MM.1S (cell line): ENCODE measurements around the gene A1BG.

Experiments used
- DNase-seq: peaks from one replicate; pipeline ENCODE4 v3.0.0-alpha.2; 2015
- H2AFZ ChIP-seq: fragments of 300-600 bp; sonication (generic); 2 replicates; pipeline ENCODE4 v1.6.0; 2016; ENCODE audit warnings: antibody characterized with exemption, low read length
- H3F3A ChIP-seq: fragments of 300-600 bp; sonication (generic); 2 replicates; pipeline ENCODE4 v1.6.1; 2016; ENCODE audit warnings: mild to moderate bottlenecking, antibody characterized with exemption, low read length, moderate library complexity, mixed read lengths; ENCODE audit not compliant: insufficient read depth
- H3K27ac ChIP-seq: fragments of 300-600 bp; sonication (generic); 2 replicates; pipeline ENCODE4 v1.5.1; 2016; ENCODE audit warnings: mild to moderate bottlenecking, low read length
- H3K27me3 ChIP-seq: fragments of 300-600 bp; sonication (generic); replicated peaks from 2 replicates; pipeline ENCODE4 v1.6.0; 2016; ENCODE audit warnings: low read length; ENCODE audit not compliant: insufficient read depth
- H3K36me3 ChIP-seq: fragments of 300-600 bp; sonication (generic); replicated peaks from 2 replicates; pipeline ENCODE4 v1.6.1; 2016; ENCODE audit warnings: mild to moderate bottlenecking, low read length, mixed read lengths; ENCODE audit not compliant: insufficient read depth
- H3K4me1 ChIP-seq: fragments of 300-600 bp; sonication (generic); 2 replicates; pipeline ENCODE4 v1.6.1; 2016; ENCODE audit warnings: low read length, mixed read lengths
- H3K4me2 ChIP-seq: fragments of 300-600 bp; sonication (generic); 2 replicates; pipeline ENCODE4 v1.6.0; 2016; ENCODE audit warnings: low read depth, low read length
- H3K4me3 ChIP-seq: fragments of 300-600 bp; sonication (generic); 2 replicates; pipeline ENCODE4 v1.5.1; 2016; ENCODE audit warnings: low read length, mixed read lengths
- H3K79me2 ChIP-seq: fragments of 300-600 bp; sonication (generic); 2 replicates; pipeline ENCODE4 v1.6.1; 2016; ENCODE audit warnings: mixed run types, low read length, mixed read lengths
- H3K9ac ChIP-seq: fragments of 300-600 bp; sonication (generic); 2 replicates; pipeline ENCODE4 v1.6.1; 2016; ENCODE audit warnings: low read length, mixed read lengths
- H3K9me2 ChIP-seq: fragments of 300-600 bp; sonication (generic); replicated peaks from 2 replicates; pipeline ENCODE4 v1.6.1; 2016; ENCODE audit warnings: mild to moderate bottlenecking, low read length, mixed read lengths; ENCODE audit not compliant: insufficient read depth
- H3K9me3 ChIP-seq: fragments of 300-600 bp; sonication (generic); replicated peaks from 2 replicates; pipeline ENCODE4 v1.6.1; 2016; ENCODE audit warnings: mild to moderate bottlenecking, low read length, mixed read lengths; ENCODE audit not compliant: insufficient read depth
- H4K20me1 ChIP-seq: fragments of 300-600 bp; sonication (generic); 2 replicates; pipeline ENCODE4 v1.6.1; 2016; ENCODE audit warnings: mild to moderate bottlenecking, low read length, moderate library complexity, mixed read lengths; ENCODE audit not compliant: insufficient read depth
- EZH2 ChIP-seq: fragments of 300-600 bp; sonication (generic); optimal IDR thresholded peaks from 2 replicates; pipeline ENCODE3; 2017; ENCODE audit warnings: low read depth, mild to moderate bottlenecking, antibody characterized with exemption, low read length, mixed read lengths
- EZH2phosphoT487 ChIP-seq: fragments of 300-600 bp; sonication (generic); IDR thresholded peaks from 2 replicates; pipeline ENCODE4 v1.6.1; 2018; ENCODE audit warnings: antibody characterized with exemption, low read length
- TF ChIP-seq, protein P1 (sequence below): fragments of 300-600 bp; sonication (generic); IDR thresholded peaks from 2 replicates; pipeline ENCODE4 v1.5.1; 2016; ENCODE audit warnings: antibody characterized with exemption, low read length, mixed read lengths

The A1BG gene

DNA sequence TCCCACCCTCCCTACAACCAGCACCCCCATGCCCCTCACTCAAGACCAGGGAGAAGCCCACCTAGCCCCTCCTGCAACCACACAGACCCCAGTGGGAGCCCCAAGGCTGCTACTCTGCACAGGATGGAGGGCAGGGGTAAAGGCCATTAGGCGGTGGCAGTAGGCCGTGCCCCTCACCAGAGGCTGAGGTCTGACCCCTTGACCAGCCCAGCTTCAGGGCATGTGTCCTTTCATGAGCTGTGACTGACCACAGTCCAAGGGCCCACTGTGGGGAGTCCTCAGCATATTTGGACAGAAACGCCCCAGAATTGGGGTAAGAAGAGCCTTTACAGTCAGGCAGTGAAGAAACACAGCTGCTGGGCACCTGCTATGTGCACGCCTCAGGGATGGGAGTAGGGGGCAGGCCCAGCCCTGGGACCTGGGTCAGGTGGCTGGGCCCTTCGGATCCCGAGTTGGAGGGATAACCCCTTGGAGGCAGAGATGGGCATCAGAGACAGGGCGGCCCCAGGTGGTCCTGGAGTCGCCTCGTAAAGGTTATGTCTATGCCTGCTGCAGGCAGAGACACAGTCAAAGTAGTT lies 32.1 kb upstream of the A1BG start:
- Histone ChIP-seq H3K9me2 (no peaks in the 10 kb centered on the region), H3K9me3 (no peaks in the 10 kb centered on the region), H3K4me3 (no peak overlapping the region), H3K27ac (no peak overlapping the region), H3K27me3 (no peaks in the 10 kb centered on the region), H2AFZ (no peak overlapping the region), H3K9ac (no peak overlapping the region), H3F3A (peaks cover 3% of the 10 kb centered on the region; the same call in 1 of the 2 replicates), H3K4me1 (0 out of 2 replicates have a peak, but pooled peaks cover 10% of the 10 kb centered on the region), H3K36me3 (peaks cover 10% of the 10 kb centered on the region; the same call in 1 of the 2 replicates), H3K79me2 (peaks cover 23% of the 10 kb centered on the region), H4K20me1 (no peaks in the 10 kb centered on the region), H3K4me2 (no peak overlapping the region)
- DNase-seq = no peak
- TF ChIP-seq EZH2 (no peak), EZH2phosphoT487 (no peak)
- TF ChIP-seq, protein P1, sequence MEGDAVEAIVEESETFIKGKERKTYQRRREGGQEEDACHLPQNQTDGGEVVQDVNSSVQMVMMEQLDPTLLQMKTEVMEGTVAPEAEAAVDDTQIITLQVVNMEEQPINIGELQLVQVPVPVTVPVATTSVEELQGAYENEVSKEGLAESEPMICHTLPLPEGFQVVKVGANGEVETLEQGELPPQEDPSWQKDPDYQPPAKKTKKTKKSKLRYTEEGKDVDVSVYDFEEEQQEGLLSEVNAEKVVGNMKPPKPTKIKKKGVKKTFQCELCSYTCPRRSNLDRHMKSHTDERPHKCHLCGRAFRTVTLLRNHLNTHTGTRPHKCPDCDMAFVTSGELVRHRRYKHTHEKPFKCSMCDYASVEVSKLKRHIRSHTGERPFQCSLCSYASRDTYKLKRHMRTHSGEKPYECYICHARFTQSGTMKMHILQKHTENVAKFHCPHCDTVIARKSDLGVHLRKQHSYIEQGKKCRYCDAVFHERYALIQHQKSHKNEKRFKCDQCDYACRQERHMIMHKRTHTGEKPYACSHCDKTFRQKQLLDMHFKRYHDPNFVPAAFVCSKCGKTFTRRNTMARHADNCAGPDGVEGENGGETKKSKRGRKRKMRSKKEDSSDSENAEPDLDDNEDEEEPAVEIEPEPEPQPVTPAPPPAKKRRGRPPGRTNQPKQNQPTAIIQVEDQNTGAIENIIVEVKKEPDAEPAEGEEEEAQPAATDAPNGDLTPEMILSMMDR = no peak

DNA sequence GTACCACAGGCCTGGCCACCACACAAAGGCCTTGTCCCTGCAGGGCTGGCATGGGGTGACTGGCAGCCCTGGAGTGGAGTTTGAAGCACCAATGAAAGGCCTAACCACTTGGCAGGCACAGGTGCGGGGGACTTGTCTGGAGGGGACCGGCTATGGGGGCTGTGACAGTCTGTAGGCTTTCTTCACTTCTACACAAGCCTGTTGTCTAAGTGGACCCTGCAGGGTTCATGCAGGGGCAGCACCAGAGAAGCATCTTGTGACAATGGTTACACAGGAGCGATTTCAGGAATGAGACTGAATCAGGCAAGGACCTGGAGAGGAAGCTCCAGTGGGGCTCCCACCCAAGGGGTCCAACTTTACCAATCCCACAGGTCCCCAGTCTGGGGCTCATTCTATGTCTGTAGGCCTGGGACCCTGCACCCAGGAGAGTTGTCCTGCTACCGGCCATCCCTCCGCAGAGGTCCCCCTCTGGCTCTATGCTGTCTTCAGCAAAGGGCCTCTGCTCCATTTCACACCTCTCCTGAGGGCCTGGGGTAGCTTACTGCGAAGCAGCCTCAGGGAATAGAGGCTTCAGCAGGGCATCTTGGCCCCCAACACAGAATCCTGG lies 29.8 kb upstream of the A1BG start:
- Histone ChIP-seq H3K36me3 (peaks cover 3% of the 10 kb centered on the region; the same call in 1 of the 2 replicates), H3K79me2 (peaks cover 10% of the 10 kb centered on the region), H4K20me1 (no peaks in the 10 kb centered on the region), H3K9me2 (no peaks in the 10 kb centered on the region), H2AFZ (no peak overlapping the region), H3K27ac (no peak overlapping the region), H3F3A (peaks cover 3% of the 10 kb centered on the region; the same call in 1 of the 2 replicates), H3K4me3 (no peak overlapping the region), H3K27me3 (no peaks in the 10 kb centered on the region), H3K4me2 (no peak overlapping the region), H3K4me1 (0 out of 2 replicates have a peak, but pooled peaks cover 10% of the 10 kb centered on the region), H3K9me3 (no peaks in the 10 kb centered on the region), H3K9ac (no peak overlapping the region)
- no peak for DNase-seq
- TF ChIP-seq, protein P1 = no peak
- TF ChIP-seq EZH2 (no peak), EZH2phosphoT487 (no peak)

DNA sequence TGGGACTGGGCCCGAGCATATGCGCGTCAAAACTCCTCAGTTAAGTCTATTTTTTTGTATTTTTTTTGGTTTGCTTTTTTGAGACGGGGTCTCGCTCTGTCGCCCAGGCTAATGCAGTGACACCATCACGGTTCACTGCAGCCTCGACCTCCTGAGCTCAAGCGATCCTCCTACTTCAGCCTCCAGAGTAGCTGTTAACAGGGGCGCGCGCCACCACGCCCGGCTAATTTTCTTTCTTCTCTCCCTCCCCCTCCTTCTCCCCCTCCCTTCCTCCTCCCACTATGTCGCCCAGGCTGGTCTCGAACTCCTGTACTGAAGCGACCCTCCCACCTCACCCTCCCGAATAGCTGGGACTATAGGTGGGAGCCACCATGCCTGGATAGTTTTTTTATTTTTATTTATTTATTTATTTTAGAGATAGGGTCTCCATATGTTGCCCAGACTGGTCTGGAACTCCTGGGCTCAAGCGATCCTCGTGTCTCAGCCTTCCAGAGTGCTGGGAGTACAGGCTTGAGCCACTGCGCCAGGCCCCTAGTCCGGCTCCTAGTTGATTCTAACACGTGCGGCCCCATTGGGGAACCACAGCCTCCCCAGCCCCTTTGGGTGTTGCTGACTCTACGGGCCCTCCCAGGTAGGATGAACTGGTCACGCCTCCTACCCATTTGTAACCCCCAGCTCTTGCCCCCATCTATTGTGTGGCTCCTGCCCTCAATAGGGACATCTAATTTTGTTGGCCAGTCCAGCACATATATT lies 28.3 kb upstream of the A1BG start:
- no peaks in the 10 kb centered on the region for H3K36me3 ChIP-seq
- peak overlapping the region; percentile 62 for H3K9ac ChIP-seq
- H3K79me2 ChIP-seq = no peaks in the 10 kb centered on the region
- no peak for DNase-seq
- TF ChIP-seq EZH2phosphoT487 = no peak
- TF ChIP-seq, protein P1 = no peak
- no peak for TF ChIP-seq EZH2
- H3K9me3 ChIP-seq = no peaks in the 10 kb centered on the region
- H4K20me1 ChIP-seq = no peaks in the 10 kb centered on the region
- peak overlapping the region; percentile 61; the same call in 1 of the 2 replicates for H3K4me2 ChIP-seq
- H3K27ac ChIP-seq = peak overlapping the region; percentile 50; the same call in 1 of the 2 replicates
- H3K4me3 ChIP-seq = peak overlapping the region; percentile 56
- peaks cover 3% of the 10 kb centered on the region; the same call in 1 of the 2 replicates for H3F3A ChIP-seq
- H2AFZ ChIP-seq = 0 out of 2 replicates have a peak overlapping the region, but pooled peaks have one; percentile 17
- 0 out of 2 replicates have a peak, but pooled peaks cover 6% of the 10 kb centered on the region for H3K4me1 ChIP-seq
- no peaks in the 10 kb centered on the region for H3K9me2 ChIP-seq
- H3K27me3 ChIP-seq = no peaks in the 10 kb centered on the region
